ENCODE measurements around the gene URAD.
A peak's percentile ranks its signal among the peaks of the same experiment; 100 is the strongest.
"Not testable (repeated sequence)": the region's sequence is repeated elsewhere in the genome, so short reads cannot be mapped to it uniquely, and the experiment has no call there.

Gene URAD

DNA sequence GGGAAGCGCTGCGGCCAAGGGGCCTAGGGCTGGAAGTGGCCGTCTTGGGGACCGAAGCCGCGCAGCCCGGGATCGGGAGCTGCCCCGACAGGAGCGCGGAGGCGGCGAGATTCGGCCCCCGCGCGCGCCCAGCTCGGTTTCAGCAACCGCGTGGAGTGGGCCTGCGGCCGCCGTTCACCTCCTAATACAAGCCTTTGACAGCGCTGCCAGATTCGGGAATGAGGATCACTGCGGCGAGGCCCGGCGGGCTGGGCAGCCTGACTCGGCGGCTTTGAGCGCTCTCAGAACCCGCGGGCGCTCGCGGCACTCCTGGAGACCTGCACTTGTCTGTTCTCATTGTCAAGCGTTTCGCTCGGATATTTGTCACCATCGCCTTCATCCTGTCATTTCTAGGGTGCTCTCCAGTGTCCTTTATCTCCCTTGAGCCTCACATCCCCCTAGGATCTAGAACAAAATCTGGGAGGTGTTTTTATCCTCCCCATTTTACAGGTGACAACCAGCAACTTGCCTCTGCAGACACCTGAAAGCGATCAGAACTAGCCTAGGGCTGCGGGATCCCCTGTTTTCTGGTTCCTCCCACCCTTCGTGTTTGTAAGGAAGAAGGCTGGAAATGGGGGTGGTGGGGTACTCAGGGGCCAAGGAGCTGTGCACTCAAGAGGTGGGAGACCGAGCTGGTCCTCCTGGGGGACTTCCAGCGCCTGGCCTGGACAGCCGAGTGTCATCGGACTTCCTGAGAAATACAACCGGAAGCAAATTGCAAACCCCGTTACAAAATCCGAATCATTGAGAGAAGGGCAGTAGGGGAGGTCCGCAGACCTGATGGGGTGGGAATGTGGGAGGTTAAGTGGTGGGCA is 17.9 kb downstream of the URAD start:
- no peak for DNase-seq (ENCODE audit: low spot score)

DNA sequence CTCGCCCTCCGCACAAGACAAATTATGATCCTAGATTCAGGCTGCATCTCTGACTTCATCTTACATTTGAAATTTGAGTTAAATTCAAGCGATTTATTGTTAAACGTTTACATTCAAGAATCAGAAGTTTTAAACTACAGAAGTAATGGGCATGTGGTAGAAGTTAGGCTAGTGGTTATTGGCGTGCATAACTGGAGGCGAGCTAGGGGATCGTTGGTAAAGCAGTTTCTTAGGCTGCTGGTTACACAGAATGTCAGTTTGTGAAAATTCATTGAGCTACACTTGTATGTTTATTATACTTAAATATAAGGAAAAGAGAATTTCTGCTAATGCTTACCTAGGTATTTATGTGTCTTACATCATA is 18.6 kb downstream of the URAD start:
- no peak for DNase-seq (ENCODE audit: low spot score)

DNA sequence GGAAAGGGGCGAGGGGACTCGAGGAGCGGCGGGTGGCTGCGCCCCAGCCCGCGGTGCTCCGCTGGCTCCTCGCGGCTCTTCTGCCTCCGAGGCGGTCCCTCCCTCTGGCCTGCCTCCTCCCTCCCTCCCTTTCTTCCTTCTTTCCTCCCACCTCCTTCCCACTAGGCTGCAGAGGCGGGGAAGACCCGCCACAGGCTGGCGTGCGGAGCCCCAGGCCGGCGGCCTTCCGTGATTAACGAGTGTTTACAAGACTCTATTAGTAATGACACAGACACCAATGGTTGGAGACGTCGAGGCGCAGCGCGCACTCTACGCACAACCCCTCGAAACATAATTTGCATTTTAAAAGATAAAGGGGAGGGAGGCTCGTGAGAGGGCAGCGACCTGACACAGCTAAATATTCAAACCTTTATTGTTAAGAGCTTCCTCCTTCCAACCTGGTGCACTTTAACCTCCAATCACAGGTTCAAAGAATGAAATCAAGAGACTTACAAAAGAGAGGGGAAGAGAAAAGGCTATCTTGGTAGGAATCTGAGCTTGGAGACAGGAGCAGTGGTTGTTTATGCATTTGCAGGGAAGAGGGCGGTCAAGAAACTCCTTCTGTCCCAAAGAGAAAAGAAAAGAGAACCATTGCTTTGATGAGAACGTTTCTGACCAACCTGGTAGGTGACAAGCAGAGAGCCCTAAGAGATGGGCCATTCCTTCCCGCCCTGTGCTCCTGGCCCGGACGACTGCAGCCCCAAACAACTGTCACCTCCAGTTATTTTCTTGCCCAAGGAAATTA is 19.2 kb downstream of the URAD start, which contains the start of gene CDX2:
Gene CDX2 (minus strand): TSS at position 234 of the 784 bp plus-strand sequence. CDS start 309 bp downstream, outside the sequence.
- DNase-seq (ENCODE audit: low spot score) = no peak

DNA sequence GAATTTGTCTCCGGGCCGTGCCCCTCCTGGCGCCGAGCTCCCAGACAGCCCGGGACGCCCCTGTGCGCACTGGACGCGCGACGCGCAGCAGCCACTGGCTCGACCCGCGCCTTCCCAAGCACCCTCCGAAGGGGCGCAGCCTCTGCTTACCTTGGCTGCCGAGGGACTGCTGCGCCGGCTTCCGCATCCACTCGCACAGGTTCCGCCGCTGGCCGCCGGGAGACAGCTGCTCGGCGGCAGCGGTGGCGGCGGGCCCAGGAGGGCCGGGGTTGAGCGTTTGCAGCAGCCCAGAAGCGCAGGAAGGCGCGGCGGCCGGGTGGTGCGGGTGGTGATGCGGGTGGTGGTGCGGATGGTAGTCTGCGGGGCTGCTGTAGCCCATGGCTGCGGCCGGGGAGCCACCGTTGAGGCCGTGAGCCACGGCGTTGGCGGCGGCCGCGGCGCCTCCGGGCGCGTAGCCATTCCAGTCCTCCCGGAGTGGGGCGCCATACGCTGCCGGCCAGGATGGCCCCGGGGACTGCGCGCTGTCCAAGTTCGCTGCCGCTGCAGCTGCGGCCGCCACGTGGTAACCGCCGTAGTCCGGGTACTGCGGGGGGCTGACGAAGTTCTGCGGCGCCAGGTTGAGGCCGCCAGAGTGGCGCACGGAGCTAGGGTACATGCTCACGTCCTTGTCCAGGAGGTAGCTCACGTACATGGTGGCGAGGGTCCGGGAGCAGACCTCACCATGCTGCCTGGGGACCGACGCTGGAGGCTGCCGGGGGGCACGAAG is 20.0 kb downstream of the URAD start:
- no peak for DNase-seq (ENCODE audit: low spot score)

DNA sequence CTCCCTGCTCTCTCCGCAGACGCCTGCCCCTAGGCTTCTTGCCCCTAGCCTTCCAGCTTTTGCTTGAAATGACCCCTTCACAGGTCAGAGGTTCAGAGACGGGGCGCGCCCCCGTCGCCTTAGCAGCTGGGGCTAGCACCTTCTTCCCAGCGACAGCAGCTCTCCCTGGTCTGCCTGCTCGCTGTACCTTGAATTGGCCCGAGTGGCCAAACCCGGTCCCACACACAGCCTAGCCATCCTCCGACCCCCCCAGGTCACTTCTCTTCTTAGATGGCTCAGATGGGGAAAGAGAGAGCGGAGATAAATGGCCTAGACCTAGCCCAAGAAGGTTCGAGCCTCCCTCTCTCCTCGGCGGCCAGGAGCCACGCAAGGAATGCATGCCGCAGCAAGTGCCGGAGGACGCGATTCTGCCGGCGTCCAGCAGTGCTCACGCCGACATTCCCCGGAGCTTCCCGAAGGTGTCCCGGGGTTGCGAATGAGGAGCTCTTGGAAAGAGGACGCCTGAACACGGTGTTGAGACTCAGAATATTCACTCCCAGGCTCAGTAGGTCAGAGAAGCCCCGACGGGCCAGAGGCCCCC is 20.7 kb downstream of the URAD start:
- no peak for DNase-seq (ENCODE audit: low spot score)

DNA sequence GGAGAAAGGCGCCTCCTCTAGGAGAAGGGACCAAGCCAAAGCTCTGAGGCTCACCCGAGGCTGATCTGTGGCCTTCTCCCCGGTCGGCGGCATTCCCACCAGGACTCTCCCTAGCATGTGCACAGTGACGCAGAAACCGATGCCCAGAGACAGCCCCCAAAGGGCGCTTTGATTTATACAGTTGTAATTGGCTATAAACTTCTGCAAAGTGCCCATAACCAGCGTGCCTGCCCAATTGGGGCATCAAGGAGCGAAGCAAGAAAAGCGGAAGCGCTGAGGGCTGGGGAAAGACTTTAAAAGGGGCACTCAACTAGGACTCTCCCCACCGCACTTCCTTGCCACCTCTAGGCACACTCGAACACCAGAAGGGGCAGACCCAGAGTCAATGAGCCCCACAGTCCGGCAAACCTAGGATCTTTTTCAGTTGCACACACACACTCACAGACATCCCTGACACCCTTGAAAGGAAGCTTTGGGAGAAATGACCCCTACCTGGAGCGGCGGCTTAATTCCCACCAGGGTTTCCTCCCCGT is 21.2 kb downstream of the URAD start:
- DNase-seq (ENCODE audit: low spot score) = no peak

DNA sequence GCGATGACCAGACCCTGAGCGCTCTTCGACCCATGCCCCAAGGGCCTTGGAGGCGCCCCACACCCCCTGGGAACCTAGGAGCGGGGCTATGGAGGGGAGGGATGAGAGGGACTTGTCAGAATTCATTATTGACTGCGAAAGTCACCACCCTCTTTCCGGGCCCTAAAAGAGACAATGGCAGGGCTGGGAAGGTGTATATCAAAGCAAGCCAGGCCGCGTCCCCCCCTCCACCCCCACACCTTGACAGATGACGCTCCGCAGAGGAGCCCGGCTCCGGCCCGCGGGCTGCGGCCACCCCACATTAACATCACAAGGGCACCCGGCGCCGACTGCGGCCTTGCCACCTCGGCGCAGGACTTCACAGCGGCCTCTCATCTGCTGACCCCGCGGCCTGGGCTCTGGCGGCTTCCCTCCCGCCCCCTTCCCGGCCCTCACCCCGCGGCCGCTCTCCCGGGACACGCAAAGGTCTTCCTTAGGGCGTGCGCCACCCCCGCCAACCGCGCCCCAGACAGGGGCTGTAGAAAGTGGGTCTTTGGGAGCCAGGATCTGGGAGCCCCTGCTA is 21.8 kb downstream of the URAD start:
- DNase-seq (ENCODE audit: low spot score) = no peak

DNA sequence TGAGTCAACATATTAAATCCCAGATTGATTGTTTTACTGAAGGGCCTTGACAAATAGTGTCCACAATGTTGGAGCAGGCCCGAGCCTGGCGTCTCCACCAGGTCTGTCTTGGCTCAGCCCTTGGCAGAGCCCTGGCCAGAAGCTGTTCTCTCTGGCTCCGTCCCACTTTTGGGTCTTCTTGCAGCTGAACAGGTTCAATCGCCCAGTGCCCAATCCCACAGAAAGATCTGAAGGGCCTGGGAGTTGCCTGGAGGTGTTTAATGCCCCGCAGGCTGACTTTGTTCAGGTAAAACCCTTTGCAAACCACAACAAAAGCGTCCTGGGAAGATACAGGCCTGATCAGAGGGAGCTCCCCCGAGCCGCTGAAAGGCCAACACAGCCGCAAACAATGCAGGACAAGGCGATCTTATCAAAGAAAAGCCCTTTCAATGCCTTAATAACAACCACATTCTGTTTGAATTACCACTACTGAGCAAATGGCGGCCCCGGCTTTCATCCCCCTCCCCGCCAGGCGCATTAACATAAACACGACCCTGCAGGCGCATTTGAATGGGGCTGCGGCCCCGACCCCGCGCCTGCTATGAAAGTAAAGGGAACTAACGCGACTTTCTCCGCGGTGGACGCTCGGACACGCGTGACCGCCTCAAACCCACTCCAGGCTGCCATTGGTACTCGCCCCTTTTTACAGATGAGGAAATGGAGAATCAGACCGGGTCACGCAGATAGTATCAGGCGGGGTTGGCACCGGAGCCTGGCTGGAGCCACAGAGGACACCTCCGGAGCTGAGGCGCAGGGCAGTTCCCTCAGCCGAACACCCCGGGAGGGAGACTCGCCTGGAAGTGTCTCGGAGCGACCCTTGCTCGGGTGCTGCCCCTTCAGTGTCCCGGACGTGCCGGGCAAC is 22.5 kb downstream of the URAD start:
- no peak for DNase-seq (ENCODE audit: low spot score)

DNA sequence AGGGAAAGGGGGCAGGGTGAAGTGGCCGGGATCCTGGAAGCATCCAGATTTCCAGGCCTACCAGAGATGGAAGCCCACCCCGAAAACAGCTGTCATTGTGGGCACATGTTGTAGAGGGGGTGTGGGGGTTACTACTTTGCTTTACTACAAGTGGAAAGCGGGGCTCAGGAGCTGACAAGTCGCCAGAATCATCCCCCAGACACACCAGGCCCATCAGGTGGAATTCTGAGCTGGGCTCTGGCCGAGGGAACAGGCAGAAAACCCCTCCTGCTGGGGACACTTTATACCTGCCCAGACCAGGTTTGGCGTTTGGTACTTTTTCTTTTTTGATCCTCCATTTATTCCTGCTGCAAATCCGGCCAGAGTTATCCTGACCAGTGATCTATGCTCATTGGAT is 23.2 kb downstream of the URAD start:
- no peak for DNase-seq (ENCODE audit: low spot score)

DNA sequence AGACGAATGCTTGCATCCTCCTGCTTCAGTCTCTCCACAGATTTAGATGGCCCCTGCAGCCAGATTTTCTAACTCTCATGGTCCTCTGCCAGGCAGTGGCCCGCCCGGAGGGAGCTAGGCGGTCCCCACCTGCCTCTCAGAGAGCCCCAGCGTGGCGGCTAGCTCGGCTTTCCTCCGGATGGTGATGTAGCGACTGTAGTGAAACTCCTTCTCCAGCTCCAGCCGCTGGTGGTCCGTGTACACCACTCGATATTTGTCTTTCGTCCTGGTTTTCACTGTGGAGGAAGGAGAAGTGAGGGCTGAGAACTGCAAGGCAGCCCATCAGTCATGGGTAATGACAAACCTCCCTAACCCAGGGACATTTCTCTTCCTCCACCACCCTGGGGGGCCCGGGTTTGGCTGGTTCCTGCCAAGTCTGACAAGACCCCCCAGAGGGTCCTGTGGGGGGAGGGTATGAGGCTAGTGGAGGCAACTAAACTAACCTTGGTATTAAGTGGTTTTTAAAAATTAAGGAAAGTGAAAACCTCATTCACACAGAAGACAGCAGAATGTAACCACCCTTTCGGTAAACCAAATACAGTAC is 23.7 kb downstream of the URAD start:
- DNase-seq (ENCODE audit: low spot score) = no peak

DNA sequence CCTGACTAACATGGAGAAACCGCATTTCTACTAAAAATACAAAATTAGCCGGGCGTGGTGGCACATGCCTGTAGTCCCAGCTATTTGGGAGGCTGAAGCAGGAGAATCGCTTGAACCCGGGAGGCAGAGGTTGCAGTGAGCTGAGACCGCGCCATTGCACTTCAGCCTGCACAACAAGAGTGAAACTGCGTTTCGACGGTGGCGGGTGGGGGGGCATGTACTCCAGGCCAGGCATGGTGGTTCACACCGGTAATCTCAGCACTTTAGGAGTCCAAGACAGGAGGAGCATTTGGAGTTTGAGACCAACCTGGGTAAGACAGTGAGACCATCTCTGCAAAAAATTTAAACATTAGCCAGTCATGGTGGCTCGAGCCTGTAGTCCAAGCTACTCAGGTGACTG is 24.3 kb downstream of the URAD start:
- DNase-seq (ENCODE audit: low spot score) = not testable (repeated sequence)

DNA sequence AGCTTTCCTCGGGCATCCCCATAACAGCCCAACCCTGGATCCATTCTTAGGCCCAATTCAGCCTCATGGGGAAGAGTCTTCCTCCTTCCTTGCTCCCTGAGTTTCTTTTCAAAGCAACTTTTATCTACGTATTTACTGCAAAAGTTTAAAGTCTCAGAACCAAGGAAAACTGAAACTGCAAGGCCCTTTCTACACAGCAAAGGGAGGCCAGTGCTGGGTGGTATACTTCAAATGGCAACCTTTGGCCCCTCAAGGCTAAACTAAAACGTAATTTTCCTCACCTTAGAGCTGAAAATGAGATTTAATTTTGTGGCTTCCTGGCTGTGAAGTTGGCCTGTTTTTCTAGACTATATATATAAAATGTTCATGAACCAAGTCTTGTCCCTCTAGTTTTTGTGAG is 25.0 kb downstream of the URAD start:
- DNase-seq (ENCODE audit: low spot score) = no peak

DNA sequence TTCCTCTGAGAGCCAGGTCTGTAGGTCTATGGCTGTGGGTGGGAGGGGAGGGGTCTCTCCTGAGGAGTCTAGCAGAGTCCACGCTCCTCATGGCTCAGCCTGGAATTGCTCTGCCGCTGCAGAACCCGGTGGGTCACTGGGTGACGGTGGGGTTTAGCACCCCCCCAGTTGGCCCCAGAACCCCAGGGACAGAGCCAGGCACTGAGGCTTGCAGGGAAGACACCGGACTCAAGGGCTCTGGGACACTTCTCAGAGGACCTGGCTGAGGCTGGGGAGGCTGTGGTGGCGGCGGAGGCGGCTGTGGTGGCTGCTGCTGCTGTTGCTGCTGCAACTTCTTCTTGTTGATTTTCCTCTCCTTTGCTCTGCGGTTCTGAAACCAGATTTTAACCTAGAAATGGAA is 25.5 kb downstream of the URAD start:
- DNase-seq (ENCODE audit: low spot score) = no peak

DNA sequence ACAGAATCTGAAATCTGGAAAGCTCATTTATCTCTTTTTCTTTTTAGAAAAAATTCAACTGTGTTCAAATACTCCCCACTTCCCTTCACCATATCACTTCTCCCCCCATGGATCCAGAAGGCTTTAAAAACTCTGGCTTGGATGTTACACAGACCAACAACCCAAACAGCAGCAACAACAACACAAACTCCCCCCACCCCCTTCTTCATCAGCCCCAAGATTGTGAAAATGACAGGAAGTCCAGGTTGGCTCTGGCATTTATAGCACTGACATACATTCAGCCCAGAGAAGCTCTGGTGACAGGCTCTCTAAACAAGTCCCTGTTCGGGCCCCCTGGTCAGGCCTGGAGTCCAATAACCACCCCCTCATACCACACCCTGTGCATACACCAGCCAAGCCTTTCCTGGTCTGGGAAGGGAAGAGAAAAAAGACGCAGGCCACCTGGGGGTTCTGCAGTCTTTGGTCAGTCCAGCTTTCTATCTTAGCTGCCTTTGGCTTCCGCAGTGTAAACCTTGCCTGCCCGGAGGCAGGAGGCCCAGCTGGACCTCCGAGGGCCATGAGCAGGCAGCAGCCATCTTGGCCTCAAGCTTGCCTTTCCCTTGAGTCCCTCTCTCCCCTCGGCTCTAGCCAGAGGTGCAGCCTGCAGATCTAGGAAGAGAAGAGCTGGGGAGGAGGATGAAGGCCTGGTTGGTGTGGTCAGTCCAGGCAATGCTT is 26.2 kb downstream of the URAD start:
- DNase-seq (ENCODE audit: low spot score) = no peak

DNA sequence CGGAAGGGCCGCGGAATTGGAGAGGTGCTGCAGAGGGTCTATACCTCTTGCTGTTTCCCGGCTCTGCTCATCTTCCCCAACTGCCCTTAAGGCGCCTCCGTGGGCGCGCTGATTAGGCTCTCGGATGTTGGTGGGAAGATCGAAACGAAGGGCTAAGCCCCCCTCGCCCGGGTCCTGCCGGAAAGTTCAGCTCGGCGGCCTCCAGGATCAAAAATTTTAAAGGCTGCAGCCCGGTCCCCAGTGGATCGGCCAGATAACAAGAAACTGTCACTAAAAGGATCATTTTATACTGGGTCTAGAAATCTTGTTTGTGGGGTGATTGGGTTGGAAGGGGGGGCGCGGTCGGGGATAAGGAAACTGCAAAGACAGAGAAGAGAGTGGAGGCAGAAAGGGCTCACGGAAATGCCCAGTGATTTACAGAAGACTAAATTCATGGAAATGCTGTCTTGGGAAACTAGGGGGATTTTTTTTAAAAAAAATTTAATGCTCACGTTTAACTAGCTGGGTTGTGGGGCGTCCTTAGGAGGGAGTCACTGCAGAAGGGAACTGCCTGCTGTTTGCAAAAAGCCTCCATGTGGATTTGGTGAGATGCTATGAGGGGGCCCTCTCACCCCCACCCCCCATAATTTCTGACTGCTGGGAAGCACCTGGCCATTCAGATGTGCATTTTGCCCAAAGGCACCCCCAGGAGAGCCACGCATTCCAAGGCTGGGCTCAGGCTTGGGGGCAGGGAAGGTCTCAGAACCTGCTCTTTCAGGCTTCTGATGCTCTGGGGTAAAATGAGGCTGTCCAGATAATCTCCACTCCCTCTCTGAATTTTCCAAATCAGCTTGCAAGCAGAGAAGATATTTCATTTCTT is 27.0 kb downstream of the URAD start:
- peak; percentile 8 for DNase-seq (ENCODE audit: low spot score)

DNA sequence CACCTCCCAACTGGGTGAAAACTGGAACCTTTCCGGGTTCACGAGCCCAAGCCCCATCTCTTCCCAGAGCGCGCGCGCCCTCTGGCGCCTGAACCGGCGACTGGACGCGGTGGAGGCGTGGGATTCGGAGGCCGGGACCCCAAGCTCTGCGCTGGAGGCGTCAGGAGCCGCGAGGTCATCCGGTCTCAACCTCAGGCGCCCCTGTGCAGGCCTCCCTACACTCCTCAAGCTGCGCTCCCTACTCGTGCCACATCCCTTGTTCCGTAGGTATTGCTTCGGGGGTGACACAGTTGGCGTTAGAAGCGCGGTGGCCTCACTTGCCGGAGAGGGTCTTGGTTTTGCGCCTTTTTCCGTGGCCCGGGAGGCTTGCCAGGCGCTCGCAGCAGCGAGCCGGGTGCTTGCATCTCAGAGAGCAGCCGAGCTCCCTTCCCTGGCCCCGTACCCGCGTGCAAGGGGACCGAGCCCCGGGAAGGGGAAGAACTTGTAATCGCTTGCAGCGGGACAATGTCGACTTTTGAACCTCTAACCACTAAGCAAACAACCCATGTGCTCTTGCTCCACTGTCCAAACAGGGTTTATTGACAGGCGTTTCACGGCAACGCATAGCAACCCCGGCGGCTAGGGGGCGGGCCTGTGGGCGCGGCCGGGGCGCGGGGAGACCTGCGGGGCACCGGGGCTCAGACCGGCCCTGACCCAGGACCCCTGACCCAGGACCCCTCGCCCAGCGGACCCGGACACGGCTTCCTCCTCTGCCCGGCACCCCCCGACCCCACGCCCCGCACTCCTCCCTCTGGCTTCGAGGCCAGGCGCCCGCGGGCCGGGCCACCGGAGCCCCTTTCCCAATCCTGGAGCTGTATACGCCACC is 27.9 kb downstream of the URAD start:
- peak; percentile 55 for DNase-seq (ENCODE audit: low spot score)

DNA sequence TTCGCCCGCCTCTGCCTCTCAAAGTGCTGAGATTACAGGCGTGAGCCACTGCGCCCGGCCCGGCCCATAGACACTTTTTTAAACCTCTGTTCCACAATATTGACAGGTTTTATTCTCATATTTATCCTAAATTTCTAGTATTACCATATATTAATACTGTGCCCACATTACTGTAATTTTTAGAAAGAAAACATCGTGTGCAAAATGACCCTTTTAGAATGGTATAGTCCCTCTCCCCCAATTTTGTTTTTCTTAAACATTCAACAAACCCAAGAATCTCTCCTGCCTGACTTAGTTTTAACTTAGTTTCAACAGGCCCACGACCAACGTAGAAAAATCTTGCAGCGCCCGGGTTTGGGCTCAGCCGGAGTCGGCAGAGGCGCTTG is 28.5 kb downstream of the URAD start:
- no peak for DNase-seq (ENCODE audit: low spot score)
